Measurements from ENCODE around the gene SYMPK.

DNA sequence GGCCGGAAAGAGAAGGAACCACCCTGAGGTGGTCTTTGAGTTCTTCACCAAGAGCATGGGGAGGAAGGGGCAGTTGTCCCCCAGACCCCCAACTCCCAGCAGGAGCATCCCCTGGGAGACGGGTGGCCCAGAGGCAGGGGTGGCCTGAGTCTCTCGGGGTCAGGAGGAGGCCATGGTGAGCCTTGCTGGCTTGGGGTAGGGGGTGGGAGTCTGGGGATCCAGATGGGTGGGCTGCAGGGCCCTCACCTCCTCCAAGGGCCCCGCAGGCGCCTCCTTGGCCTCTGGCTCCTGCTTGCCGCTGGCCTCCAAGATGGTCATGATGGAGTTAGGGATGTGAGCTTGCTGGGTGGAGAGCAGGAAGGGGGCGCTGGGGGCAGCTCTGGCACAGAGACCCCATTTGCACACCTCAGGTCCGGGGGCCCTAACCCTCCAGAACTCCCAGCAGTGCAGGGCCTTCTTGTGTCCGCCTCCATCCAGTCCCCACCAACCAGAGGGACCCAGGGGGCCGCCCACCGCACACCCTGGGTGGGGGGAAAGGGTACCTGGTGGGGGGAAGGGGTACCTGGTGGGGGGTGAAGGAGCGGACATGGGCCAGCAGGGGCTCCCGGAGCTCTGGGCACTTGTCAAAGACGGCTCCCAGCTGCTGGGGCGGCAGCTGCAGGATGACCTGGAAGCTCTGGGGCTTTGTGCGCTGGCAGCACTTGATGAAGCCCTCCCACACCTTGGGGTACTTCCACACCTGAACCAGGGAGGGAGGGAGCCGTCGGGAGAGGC, 46.5 kb downstream of the SYMPK start:
- TF ChIP-seq, protein P1, sequence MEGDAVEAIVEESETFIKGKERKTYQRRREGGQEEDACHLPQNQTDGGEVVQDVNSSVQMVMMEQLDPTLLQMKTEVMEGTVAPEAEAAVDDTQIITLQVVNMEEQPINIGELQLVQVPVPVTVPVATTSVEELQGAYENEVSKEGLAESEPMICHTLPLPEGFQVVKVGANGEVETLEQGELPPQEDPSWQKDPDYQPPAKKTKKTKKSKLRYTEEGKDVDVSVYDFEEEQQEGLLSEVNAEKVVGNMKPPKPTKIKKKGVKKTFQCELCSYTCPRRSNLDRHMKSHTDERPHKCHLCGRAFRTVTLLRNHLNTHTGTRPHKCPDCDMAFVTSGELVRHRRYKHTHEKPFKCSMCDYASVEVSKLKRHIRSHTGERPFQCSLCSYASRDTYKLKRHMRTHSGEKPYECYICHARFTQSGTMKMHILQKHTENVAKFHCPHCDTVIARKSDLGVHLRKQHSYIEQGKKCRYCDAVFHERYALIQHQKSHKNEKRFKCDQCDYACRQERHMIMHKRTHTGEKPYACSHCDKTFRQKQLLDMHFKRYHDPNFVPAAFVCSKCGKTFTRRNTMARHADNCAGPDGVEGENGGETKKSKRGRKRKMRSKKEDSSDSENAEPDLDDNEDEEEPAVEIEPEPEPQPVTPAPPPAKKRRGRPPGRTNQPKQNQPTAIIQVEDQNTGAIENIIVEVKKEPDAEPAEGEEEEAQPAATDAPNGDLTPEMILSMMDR (IDR thresholded peaks at IDR 0.05) = no peak
- no peak for TF ChIP-seq POLR2A (IDR thresholded peaks at IDR 0.05)

All from Peyer's patch (tissue), 4 donors.